ENCODE results near the gene EXOC8. TPM values are rescaled to one million over a fixed set of nuclear protein-coding genes. Genes with fewer than 3 reads are reported as not detected.

The EXOC8 gene
- total RNA-seq, 2 experiments from 2014 or later: 14.8 to 17.4 TPM

- H3K36me3 ChIP-seq (ENCODE audit: insufficient read depth, low read length): peaks cover 46% of the 10 kb centered on the region
- H3K27ac ChIP-seq (ENCODE audit: low read depth, low read length, poor library complexity, severe bottlenecking): no peak overlapping the region
- H2AFZ ChIP-seq (ENCODE audit: low read length): no peak overlapping the region
- peaks cover 24% of the 10 kb centered on the region for H3K4me1 ChIP-seq (ENCODE audit: insufficient read depth, low read length, poor library complexity, severe bottlenecking)
- POLR2A ChIA-PET: interaction anchor here (0.6 to 1.9 kb wide), 6 partner anchors 9 to 701 kb away, joined by 3 to 10 read pairs (median 4); no protein-coding TSS in a partner anchor
- peaks cover 44% of the 10 kb centered on the region for H4K20me1 ChIP-seq (ENCODE audit: insufficient read depth, low read length)
- peak; percentile 23 for DNase-seq (ENCODE audit: low spot score)
- H3K9me2 ChIP-seq (ENCODE audit: insufficient read depth, low read length): no peaks in the 10 kb centered on the region
- intact Hi-C loops (cut with micrococcal nuclease; ENCODE audit: unreplicated experiment): loop anchor here (2.0 kb wide), 1 partner anchor 93 kb away; the partner anchor contains the start of gene GNPAT
- TF ChIP-seq CTCF (conservative IDR thresholded peaks at IDR 0.05; ENCODE audit: low read length) (no peak), EZH2phosphoT487 (IDR thresholded peaks at IDR 0.05; ENCODE audit: borderline replicate concordance, low read depth, low read length) (no peak)
- peaks cover 76% of the 10 kb centered on the region for H3K79me2 ChIP-seq (ENCODE audit: insufficient read depth, low read depth, low read length)
- BruUV-seq (replicated peaks): no TSS peak
- CTCF ChIA-PET (ENCODE audit: unreplicated experiment): no interaction called here
- peak overlapping the region; percentile 98 for H3K4me2 ChIP-seq (ENCODE audit: low read length)
- no peaks in the 10 kb centered on the region for H3K9me3 ChIP-seq (ENCODE audit: low read length)
- peak overlapping the region; percentile 99 for H3K4me3 ChIP-seq (ENCODE audit: low read depth, low read length, poor library complexity, severe bottlenecking)
Observed at GRCh38 chr1:231334079-231334666, 3.5 kb downstream of the EXOC8 start.

- no peaks in the 10 kb centered on the region for H3K9me3 ChIP-seq (ENCODE audit: low read length)
- no peak overlapping the region for H2AFZ ChIP-seq (ENCODE audit: low read length)
- peaks cover 22% of the 10 kb centered on the region for H3K4me1 ChIP-seq (ENCODE audit: insufficient read depth, low read length, poor library complexity, severe bottlenecking)
- H4K20me1 ChIP-seq (ENCODE audit: insufficient read depth, low read length): peaks cover 47% of the 10 kb centered on the region
- POLR2A ChIA-PET: interaction anchor here (0.6 to 1.7 kb wide), 3 partner anchors 87 to 285 kb away, joined by 3 to 4 read pairs (median 3); no protein-coding TSS in a partner anchor
- H3K79me2 ChIP-seq (ENCODE audit: insufficient read depth, low read depth, low read length): peaks cover 68% of the 10 kb centered on the region
- no peaks in the 10 kb centered on the region for H3K9me2 ChIP-seq (ENCODE audit: insufficient read depth, low read length)
- H3K4me3 ChIP-seq (ENCODE audit: low read depth, low read length, poor library complexity, severe bottlenecking): peak overlapping the region; percentile 99
- CTCF ChIA-PET (ENCODE audit: unreplicated experiment): no interaction called here
- DNase-seq (ENCODE audit: low spot score): no peak
- H3K36me3 ChIP-seq (ENCODE audit: insufficient read depth, low read length): peaks cover 46% of the 10 kb centered on the region
- intact Hi-C loops (cut with micrococcal nuclease; ENCODE audit: unreplicated experiment): no loop called here
- no TSS peak for BruUV-seq (replicated peaks)
- H3K4me2 ChIP-seq (ENCODE audit: low read length): peak overlapping the region; percentile 98
- no peak overlapping the region for H3K27ac ChIP-seq (ENCODE audit: low read depth, low read length, poor library complexity, severe bottlenecking)
- no peak for TF ChIP-seq EZH2phosphoT487 (IDR thresholded peaks at IDR 0.05; ENCODE audit: borderline replicate concordance, low read depth, low read length)
- no peak for TF ChIP-seq CTCF (conservative IDR thresholded peaks at IDR 0.05; ENCODE audit: low read length)
Observed at GRCh38 chr1:231332761-231333160, 4.9 kb downstream of the EXOC8 start.

- Histone ChIP-seq H3K4me3 (ENCODE audit: low read depth, low read length, poor library complexity, severe bottlenecking) (no peak overlapping the region), H3K9me3 (ENCODE audit: low read length) (no peaks in the 10 kb centered on the region), H4K20me1 (ENCODE audit: insufficient read depth, low read length) (peaks cover 20% of the 10 kb centered on the region), H3K79me2 (ENCODE audit: insufficient read depth, low read depth, low read length) (peaks cover 37% of the 10 kb centered on the region), H3K4me2 (ENCODE audit: low read length) (no peak overlapping the region), H3K9me2 (ENCODE audit: insufficient read depth, low read length) (no peaks in the 10 kb centered on the region), H3K27ac (ENCODE audit: low read depth, low read length, poor library complexity, severe bottlenecking) (no peak overlapping the region), H3K36me3 (ENCODE audit: insufficient read depth, low read length) (peaks cover 31% of the 10 kb centered on the region), H2AFZ (ENCODE audit: low read length) (no peak overlapping the region), H3K4me1 (ENCODE audit: insufficient read depth, low read length, poor library complexity, severe bottlenecking) (peaks cover 15% of the 10 kb centered on the region)
- DNase-seq (ENCODE audit: low spot score): no peak
- BruUV-seq (replicated peaks): no TSS peak
- ChIA-PET CTCF (ENCODE audit: unreplicated experiment) (no interaction called here), POLR2A (no interaction called here)
- TF ChIP-seq CTCF (conservative IDR thresholded peaks at IDR 0.05; ENCODE audit: low read length) (no peak), EZH2phosphoT487 (IDR thresholded peaks at IDR 0.05; ENCODE audit: borderline replicate concordance, low read depth, low read length) (no peak)
- intact Hi-C loops (cut with micrococcal nuclease; ENCODE audit: unreplicated experiment): no loop called here
Observed at GRCh38 chr1:231329483-231329882, 8.2 kb downstream of the EXOC8 start.
